A549 (cell line): ENCODE data around the gene NAP1L1. TPM values are rescaled to one million over a fixed set of nuclear protein-coding genes. Genes with fewer than 3 reads are reported as not detected.

Experiments
- CHD4 ChIP-seq: fragments of 200-600 bp; sonication (generic); IDR thresholded peaks from 2 replicates; pipeline ENCODE4 v1.6.1; 2016; ENCODE audit warnings: antibody characterized with exemption, mild to moderate bottlenecking, borderline replicate concordance
- CTCF ChIP-seq: fragments of >200 bp; sonication (Bioruptor Twin); formaldehyde crosslinking; IDR thresholded peaks from 3 replicates; pipeline ENCODE4 v1.5.1; 2016
- FOXS1 ChIP-seq: fragments of 250-450 bp; sonication (Bioruptor Pico); IDR thresholded peaks from 2 replicates; pipeline ENCODE4 v1.5.0; 2020; ENCODE audit warnings: mild to moderate bottlenecking, moderate library complexity
- GATA3 ChIP-seq: IDR thresholded peaks from 2 replicates; pipeline ENCODE4 v1.6.1; 2012; ENCODE audit warnings: borderline replicate concordance
- HEYL ChIP-seq: fragments of 250-450 bp; sonication (Bioruptor Pico); IDR thresholded peaks from 2 replicates; pipeline ENCODE4 v1.8.0; 2021; ENCODE audit warnings: mild to moderate bottlenecking, moderate library complexity
- HOXA7 ChIP-seq: fragments of 250-450 bp; sonication (Bioruptor Pico); IDR thresholded peaks from 2 replicates; pipeline ENCODE4 v1.5.0; 2020; ENCODE audit warnings: mild to moderate bottlenecking, moderate library complexity
- HOXB5 ChIP-seq: fragments of 250-450 bp; sonication (Bioruptor Pico); IDR thresholded peaks from 2 replicates; pipeline ENCODE4 v1.5.0; 2020; ENCODE audit warnings: mild to moderate bottlenecking, moderate library complexity
- KDM5A ChIP-seq: fragments of 200-600 bp; sonication (generic); IDR thresholded peaks from 2 replicates; pipeline ENCODE4 v1.6.1; 2016; ENCODE audit warnings: antibody characterized with exemption, mild to moderate bottlenecking
- MAFK ChIP-seq: fragments of 450-650 bp; IDR thresholded peaks from 2 replicates; pipeline ENCODE4 v1.6.1; 2014; ENCODE audit not compliant: partially characterized antibody
- MAX ChIP-seq: IDR thresholded peaks from 2 replicates; pipeline ENCODE4 v1.6.1; 2012
- NR3C1 ChIP-seq: fragments of >200 bp; sonication (Bioruptor Twin); formaldehyde crosslinking; IDR thresholded peaks from 3 replicates; pipeline ENCODE4 v1.6.1; 2017
- PHF8 ChIP-seq: fragments of 200-600 bp; sonication (generic); IDR thresholded peaks from 2 replicates; pipeline ENCODE4 v1.6.1; 2016; ENCODE audit warnings: low read depth, mild to moderate bottlenecking, antibody characterized with exemption, moderate library complexity, borderline replicate concordance
- POLR2A ChIP-seq: IDR thresholded peaks from 2 replicates; pipeline ENCODE4 v1.6.1; 2012; ENCODE audit warnings: mild to moderate bottlenecking, low read length
- POLR2AphosphoS2 ChIP-seq: conservative IDR thresholded peaks from 2 replicates; pipeline ENCODE4 v1.6.1; 2012; ENCODE audit warnings: low read length, improper control_type of control experiment, inconsistent platforms
- RFX5 ChIP-seq: fragments of 450-650 bp; IDR thresholded peaks from 2 replicates; pipeline ENCODE4 v1.7.1; 2014; ENCODE audit warnings: antibody characterized with exemption, mild to moderate bottlenecking, moderate library complexity
- RNF2 ChIP-seq: fragments of 200-600 bp; sonication (generic); IDR thresholded peaks from 2 replicates; pipeline ENCODE4 v1.6.1; 2016; ENCODE audit warnings: low read depth, mild to moderate bottlenecking, antibody characterized with exemption, moderate library complexity, borderline replicate concordance
- SMC3 ChIP-seq: fragments of >200 bp; sonication (Bioruptor Twin); formaldehyde crosslinking; IDR thresholded peaks from 3 replicates; pipeline ENCODE4 v1.6.1; 2018; ENCODE audit warnings: inconsistent platforms
- SREBF2 ChIP-seq: fragments of 450-650 bp; IDR thresholded peaks from 2 replicates; pipeline ENCODE4 v1.6.1; 2014; ENCODE audit warnings: mild to moderate bottlenecking, moderate library complexity
- ZFP36 ChIP-seq: fragments of 450-650 bp; IDR thresholded peaks from 2 replicates; pipeline ENCODE4 v1.6.1; 2014; ENCODE audit warnings: borderline replicate concordance; ENCODE audit not compliant: partially characterized antibody
- ZNF302 ChIP-seq: fragments of 250-450 bp; sonication (Bioruptor Pico); IDR thresholded peaks from 2 replicates; pipeline ENCODE4 v1.9.0; 2021; ENCODE audit warnings: inconsistent platforms, mild to moderate bottlenecking, moderate library complexity
- ZSCAN20 ChIP-seq: fragments of 250-450 bp; sonication (Bioruptor Pico); IDR thresholded peaks from 2 replicates; pipeline ENCODE4 v1.8.0; 2022; ENCODE audit warnings: mild to moderate bottlenecking, moderate library complexity
- polyA plus RNA-seq, 4 experiments: library from polyadenylated mRNA; depleted of rRNA in 3 of 4; stranded (reverse); fragments of >200 nt; fragmentation: RNase III in 1 of 4; extraction: RNeasy Plus Mini Kit Qiagen cat#74134 plus additional on column Dnase treatment in 1 of 4; gene quantifications; 2 replicates in 3 of 4; 3 replicates in 1 of 4; pipeline ENCODE4 v1.2.3, GENCODE V29; 2011 to 2017
- TF ChIP-seq, protein P1 (sequence below): fragments of 200-600 bp; sonication (generic); IDR thresholded peaks from 2 replicates; pipeline ENCODE4 v1.6.1; 2016; ENCODE audit warnings: antibody characterized with exemption, mild to moderate bottlenecking, moderate library complexity
- TF ChIP-seq, protein P2 (sequence below): fragments of >200 bp; sonication (Bioruptor Twin); formaldehyde crosslinking; IDR thresholded peaks from 2 replicates; pipeline ENCODE4 v1.6.1; 2016
- TF ChIP-seq, protein P3 (sequence below): fragments of 450-650 bp; IDR thresholded peaks from 2 replicates; pipeline ENCODE4 v1.6.1; 2014; ENCODE audit warnings: antibody characterized with exemption

Gene NAP1L1
- polyA plus RNA-seq, 2 of the 4 experiments (the other 2 are of a cell fraction) = 709 to 943 TPM

DNA sequence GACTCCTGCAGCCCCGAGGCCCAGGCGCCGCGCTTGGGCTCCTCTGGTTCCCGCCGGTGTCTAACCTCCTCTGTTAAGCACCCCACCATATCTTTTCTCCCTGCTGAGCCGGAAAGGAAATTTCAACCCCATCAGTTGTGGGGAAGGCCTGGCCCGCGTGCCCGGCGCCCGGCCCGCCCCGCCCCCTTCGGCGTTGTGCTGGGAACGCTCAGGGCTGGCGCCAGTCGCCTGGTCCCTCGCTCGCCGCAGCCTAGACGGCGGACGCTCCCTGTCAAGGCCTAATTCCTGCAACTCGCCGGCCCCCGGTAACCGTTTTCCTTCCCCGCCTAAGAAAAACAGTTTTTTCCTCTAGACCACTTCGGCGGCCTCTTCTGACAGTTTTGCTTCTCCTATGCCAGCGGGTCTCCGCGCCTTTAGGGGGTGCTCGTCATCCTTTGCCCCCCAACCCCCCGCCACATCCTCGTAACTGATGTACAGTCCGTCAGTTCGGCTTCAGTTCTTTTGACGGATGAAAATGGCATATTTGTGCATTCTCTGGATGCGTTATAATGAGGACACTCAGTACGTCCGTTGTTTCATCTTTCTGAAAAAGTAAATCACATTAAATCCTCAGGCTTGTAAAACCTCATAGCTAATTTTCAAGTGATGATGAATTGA is 506 bp upstream of the NAP1L1 start (continued):
- TF ChIP-seq CTCF (peak; percentile 46), PHF8 (no peak), HEYL (no peak), RNF2 (no peak), POLR2AphosphoS2 (no peak), GATA3 (0 out of 2 replicates have a peak, but pooled peaks have one; percentile 15), POLR2A (peak; percentile 43; the same call in 1 of the 2 replicates), HOXB5 (no peak), ZNF302 (no peak), MAFK (no peak), ZSCAN20 (no peak), CHD4 (no peak), NR3C1 (no peak), ZFP36 (no peak), SMC3 (peak; percentile 53), SREBF2 (no peak), MAX (peak; percentile 73), HOXA7 (no peak), FOXS1 (CRISPR knock-in tag) (no peak), KDM5A (no peak), RFX5 (no peak)
- TF ChIP-seq, protein P1, sequence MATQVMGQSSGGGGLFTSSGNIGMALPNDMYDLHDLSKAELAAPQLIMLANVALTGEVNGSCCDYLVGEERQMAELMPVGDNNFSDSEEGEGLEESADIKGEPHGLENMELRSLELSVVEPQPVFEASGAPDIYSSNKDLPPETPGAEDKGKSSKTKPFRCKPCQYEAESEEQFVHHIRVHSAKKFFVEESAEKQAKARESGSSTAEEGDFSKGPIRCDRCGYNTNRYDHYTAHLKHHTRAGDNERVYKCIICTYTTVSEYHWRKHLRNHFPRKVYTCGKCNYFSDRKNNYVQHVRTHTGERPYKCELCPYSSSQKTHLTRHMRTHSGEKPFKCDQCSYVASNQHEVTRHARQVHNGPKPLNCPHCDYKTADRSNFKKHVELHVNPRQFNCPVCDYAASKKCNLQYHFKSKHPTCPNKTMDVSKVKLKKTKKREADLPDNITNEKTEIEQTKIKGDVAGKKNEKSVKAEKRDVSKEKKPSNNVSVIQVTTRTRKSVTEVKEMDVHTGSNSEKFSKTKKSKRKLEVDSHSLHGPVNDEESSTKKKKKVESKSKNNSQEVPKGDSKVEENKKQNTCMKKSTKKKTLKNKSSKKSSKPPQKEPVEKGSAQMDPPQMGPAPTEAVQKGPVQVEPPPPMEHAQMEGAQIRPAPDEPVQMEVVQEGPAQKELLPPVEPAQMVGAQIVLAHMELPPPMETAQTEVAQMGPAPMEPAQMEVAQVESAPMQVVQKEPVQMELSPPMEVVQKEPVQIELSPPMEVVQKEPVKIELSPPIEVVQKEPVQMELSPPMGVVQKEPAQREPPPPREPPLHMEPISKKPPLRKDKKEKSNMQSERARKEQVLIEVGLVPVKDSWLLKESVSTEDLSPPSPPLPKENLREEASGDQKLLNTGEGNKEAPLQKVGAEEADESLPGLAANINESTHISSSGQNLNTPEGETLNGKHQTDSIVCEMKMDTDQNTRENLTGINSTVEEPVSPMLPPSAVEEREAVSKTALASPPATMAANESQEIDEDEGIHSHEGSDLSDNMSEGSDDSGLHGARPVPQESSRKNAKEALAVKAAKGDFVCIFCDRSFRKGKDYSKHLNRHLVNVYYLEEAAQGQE = no peak
- TF ChIP-seq, protein P2, sequence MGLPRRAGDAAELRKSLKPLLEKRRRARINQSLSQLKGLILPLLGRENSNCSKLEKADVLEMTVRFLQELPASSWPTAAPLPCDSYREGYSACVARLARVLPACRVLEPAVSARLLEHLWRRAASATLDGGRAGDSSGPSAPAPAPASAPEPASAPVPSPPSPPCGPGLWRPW = no peak
- TF ChIP-seq, protein P3, sequence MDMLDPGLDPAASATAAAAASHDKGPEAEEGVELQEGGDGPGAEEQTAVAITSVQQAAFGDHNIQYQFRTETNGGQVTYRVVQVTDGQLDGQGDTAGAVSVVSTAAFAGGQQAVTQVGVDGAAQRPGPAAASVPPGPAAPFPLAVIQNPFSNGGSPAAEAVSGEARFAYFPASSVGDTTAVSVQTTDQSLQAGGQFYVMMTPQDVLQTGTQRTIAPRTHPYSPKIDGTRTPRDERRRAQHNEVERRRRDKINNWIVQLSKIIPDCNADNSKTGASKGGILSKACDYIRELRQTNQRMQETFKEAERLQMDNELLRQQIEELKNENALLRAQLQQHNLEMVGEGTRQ = 0 out of 2 replicates have a peak, but pooled peaks have one; percentile 18
